HFFc6 (cell line): ENCODE results near the gene PCSK9. TPM values are rescaled to one million over a fixed set of nuclear protein-coding genes. Genes with fewer than 3 reads are reported as not detected.

Experiments used
- DNase-seq: peaks from one replicate; pipeline ENCODE4 v3.0.0-alpha.2; 2018
- H3K27ac Mint-ChIP-seq: 2 replicates; pipeline ENCODE4 v1.8.0; 2020; ENCODE audit warnings: mild to moderate bottlenecking, mixed read lengths
- H3K27me3 Mint-ChIP-seq: 2 replicates; pipeline ENCODE4 v1.8.0; 2021; ENCODE audit warnings: mild to moderate bottlenecking, moderate library complexity, mixed read lengths; ENCODE audit not compliant: insufficient read depth
- H3K36me3 Mint-ChIP-seq: 2 replicates; pipeline ENCODE4 v1.8.0; 2021; ENCODE audit warnings: low read depth, mixed read lengths
- H3K4me1 Mint-ChIP-seq: 2 replicates; pipeline ENCODE4 v1.8.0; 2020; ENCODE audit warnings: low read depth, mixed read lengths
- H3K4me3 Mint-ChIP-seq: 2 replicates; pipeline ENCODE4 v1.8.0; 2020; ENCODE audit warnings: mild to moderate bottlenecking, moderate library complexity, mixed read lengths
- H3K9me3 Mint-ChIP-seq: 2 replicates; pipeline ENCODE4 v1.8.0; 2020; ENCODE audit warnings: mild to moderate bottlenecking, mixed read lengths
- CTCF ChIP-seq: fragments of 200-600 bp; sonication (generic); IDR thresholded peaks from 2 replicates; pipeline ENCODE4 v1.5.0; 2021; ENCODE audit warnings: antibody characterized with exemption, mild to moderate bottlenecking
- total RNA-seq, 6 experiments: library from RNA; stranded (reverse); fragmentation: NEBNext Ultra II Directional; extraction: Animal tissue kit (Norgen Biotek cat#: 25700); gene quantifications; 2 replicates in 1 of 6; 3 replicates in 5 of 6; pipeline ENCODE4 v1.2.3, GENCODE V29; 2021

The PCSK9 gene
- total RNA-seq, 6 experiments from 2014 or later: 0.05 TPM; not detected in 4

- Mint-ChIP-seq H3K4me1 (peaks cover 28% of the 10 kb centered on the region), H3K27me3 (peaks cover 23% of the 10 kb centered on the region), H3K4me3 (no peak overlapping the region), H3K36me3 (0 out of 2 replicates have a peak, but pooled peaks cover 5% of the 10 kb centered on the region), H3K27ac (no peak overlapping the region), H3K9me3 (no peaks in the 10 kb centered on the region)
- no peak for DNase-seq
- no peak for TF ChIP-seq CTCF
Measured at GRCh38 chr1:55010887-55011217, 28.5 kb upstream of the PCSK9 start.

- Mint-ChIP-seq H3K4me3 (no peak overlapping the region), H3K36me3 (0 out of 2 replicates have a peak, but pooled peaks cover 5% of the 10 kb centered on the region), H3K9me3 (no peaks in the 10 kb centered on the region), H3K27me3 (peaks cover 33% of the 10 kb centered on the region), H3K4me1 (peaks cover 26% of the 10 kb centered on the region), H3K27ac (no peak overlapping the region)
- TF ChIP-seq CTCF: no peak
- no peak for DNase-seq
Measured at GRCh38 chr1:55012661-55013060, 26.7 kb upstream of the PCSK9 start.

- Mint-ChIP-seq H3K9me3 (no peaks in the 10 kb centered on the region), H3K27me3 (peaks cover 36% of the 10 kb centered on the region), H3K27ac (no peak overlapping the region), H3K4me1 (peaks cover 11% of the 10 kb centered on the region), H3K36me3 (no peaks in the 10 kb centered on the region), H3K4me3 (no peak overlapping the region)
- DNase-seq: no peak
- no peak for TF ChIP-seq CTCF
Measured at GRCh38 chr1:55015123-55015522, 24.2 kb upstream of the PCSK9 start.

- DNase-seq: no peak
- Mint-ChIP-seq H3K4me3 (no peak overlapping the region), H3K4me1 (peaks cover 11% of the 10 kb centered on the region), H3K9me3 (no peaks in the 10 kb centered on the region), H3K36me3 (no peaks in the 10 kb centered on the region), H3K27me3 (peaks cover 36% of the 10 kb centered on the region), H3K27ac (no peak overlapping the region)
- TF ChIP-seq CTCF: no peak
Measured at GRCh38 chr1:55015731-55016620, 23.4 kb upstream of the PCSK9 start.

GRCh38 chr1:55018395-55018794 is 21.0 kb upstream of the PCSK9 start:
- no peak overlapping the region for H3K27ac Mint-ChIP-seq
- no peaks in the 10 kb centered on the region for H3K9me3 Mint-ChIP-seq
- no peak for TF ChIP-seq CTCF
- no peak overlapping the region for H3K4me3 Mint-ChIP-seq
- peaks cover 31% of the 10 kb centered on the region for H3K27me3 Mint-ChIP-seq
- DNase-seq: no peak
- peaks cover 27% of the 10 kb centered on the region for H3K4me1 Mint-ChIP-seq
- H3K36me3 Mint-ChIP-seq: no peaks in the 10 kb centered on the region
